ENCODE results near the gene AURKAIP1.
A peak's percentile ranks its signal among the peaks of the same experiment; 100 is the strongest.
"Not testable (repeated sequence)": the region's sequence is repeated elsewhere in the genome, so short reads cannot be mapped to it uniquely, and the experiment has no call there.

The AURKAIP1 gene

DNA sequence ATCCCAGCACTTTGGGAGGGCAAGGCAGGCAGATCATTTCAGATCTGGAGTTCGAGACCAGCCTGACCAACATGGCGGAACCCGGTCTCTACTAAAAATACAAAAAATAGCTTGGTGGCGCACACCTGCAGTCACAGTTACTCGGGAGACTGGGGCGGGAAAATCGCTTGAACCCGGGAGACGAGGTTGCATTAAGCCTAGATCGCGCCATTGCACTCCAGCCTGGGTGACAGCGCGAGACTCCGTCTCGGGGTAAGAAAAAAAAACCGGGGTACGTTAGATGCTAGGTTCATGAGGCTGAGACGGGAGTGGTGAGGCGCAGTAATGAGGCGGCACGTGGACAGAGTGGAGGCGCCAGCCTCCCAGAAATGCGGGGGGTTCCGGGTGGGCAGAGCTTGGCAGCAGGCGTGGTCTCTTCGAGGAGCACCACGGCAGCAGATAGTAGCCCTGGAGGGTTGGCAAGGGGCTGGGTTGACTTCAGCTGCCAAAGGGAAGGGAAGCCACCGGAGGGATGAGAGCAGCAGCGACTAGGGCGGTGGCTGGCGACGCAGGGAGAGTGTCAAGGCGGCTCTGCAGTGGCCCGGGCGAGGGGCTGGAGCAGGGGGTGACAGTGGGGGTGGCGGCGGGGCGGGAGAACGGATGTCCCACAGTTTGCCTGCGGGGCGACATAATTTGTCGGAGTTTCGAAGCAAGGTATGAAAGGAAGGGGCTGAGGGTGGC is 31.3 kb upstream of the AURKAIP1 start:
- DNase-seq, result no peak

DNA sequence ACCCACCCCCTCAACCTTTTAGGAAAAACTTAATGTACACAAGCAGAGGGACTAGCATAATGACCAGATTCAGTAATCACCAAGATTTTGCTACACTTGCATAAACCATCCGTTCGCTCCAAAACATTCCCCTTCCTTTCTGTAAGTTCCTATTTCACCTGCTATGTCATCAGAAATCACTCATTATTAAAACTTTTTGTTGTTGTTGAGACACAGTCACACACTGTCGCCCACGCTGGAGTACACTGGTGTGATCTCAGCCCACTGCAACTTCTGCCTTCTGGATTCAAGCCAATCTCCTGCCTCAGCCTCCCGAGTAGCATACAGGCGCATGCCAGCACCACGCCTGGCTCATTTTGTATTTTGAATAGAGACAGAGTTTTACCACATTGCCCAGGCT is 28.6 kb upstream of the AURKAIP1 start:
- DNase-seq, result no peak

DNA sequence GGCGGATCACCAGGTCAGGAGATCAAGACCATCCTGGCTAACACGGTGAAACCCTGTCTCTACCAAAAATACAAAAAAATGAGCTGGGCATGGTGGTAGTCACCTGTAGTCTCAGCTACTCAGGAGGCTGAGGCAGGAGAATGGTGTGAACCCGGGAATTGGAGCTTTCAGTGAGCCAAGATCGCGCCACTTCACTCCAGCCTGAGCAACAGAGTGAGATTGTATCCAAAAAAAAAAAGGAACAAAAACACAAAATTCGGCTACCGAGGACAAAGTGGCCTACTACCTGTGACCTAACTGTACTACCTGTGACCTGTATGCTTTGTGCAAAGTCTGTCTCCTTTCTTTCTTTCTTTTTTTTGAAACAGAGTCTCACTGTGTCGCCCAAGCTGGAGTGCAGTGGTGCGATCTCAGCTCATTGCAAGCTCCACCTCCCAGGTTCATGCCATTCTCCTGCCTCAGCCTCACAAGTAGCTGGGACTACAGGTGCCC is 27.9 kb upstream of the AURKAIP1 start:
- DNase-seq, result not testable (repeated sequence)

DNA sequence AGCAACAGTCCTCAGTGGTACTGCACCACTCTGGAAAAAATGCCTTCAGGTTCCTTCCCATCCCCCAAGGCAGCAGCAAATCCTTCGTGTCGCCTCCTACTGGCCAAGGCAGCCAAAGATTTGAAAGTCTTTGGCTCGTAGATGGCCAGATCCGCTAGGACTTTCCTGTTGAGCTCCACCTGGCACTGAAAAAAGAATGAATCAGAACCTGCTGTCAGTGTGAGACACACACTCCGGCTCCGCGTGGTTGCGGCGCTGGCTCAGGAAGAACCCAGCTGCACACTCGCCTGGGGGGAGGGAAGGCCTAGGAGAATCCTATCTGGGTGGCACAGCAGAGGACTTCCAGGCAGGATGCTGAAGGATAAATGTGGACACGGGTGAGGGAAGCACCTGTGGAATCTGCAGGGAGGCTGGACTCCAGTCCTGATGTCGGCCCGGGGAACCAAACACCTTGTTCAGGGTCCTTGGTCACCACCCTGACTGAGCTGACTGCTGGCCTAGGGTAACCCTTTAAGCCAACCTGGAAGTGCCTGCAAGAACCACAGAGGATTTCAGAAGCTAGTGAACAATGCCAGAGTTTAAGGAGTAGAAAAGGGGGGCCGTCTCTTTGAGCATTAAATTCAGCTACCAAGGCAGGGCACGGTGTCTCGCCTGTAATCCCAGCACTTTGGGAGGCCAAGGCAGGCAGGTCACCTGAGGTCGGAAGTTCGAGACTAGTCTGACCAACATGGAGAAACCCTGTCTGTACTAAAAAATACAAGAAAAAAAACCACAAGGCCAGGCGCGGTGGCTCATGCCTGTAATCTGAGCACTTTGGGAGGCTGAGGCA is 27.3 kb upstream of the AURKAIP1 start:
- DNase-seq, result peak; percentile 91

DNA sequence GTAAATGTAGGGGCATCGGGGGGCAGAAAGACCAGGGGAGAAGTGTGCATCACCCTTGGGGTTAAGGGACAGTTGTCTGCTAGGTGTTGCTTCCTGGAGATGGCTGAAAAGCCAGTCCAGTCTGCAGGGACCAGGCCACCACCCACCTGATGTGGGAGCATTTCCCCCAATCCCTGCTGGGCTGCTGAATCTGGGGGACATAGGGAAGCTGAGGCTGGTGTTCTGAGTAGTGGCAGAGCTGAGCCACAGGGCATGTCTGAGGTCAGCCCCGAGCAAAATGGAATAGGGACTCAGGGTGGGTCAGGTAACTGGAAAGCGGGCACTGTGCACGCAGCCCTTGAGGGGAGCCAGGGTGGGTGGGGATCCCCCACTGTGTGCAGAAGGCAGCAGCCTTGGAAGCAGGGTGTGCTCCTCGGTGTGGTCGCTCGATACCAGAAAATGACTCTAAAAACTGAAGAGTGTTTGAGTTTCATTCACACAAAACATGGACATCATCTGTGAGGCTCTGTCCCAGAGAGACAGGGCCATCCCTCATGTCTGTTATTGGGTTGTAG is 26.5 kb upstream of the AURKAIP1 start:
- no peak for DNase-seq

DNA sequence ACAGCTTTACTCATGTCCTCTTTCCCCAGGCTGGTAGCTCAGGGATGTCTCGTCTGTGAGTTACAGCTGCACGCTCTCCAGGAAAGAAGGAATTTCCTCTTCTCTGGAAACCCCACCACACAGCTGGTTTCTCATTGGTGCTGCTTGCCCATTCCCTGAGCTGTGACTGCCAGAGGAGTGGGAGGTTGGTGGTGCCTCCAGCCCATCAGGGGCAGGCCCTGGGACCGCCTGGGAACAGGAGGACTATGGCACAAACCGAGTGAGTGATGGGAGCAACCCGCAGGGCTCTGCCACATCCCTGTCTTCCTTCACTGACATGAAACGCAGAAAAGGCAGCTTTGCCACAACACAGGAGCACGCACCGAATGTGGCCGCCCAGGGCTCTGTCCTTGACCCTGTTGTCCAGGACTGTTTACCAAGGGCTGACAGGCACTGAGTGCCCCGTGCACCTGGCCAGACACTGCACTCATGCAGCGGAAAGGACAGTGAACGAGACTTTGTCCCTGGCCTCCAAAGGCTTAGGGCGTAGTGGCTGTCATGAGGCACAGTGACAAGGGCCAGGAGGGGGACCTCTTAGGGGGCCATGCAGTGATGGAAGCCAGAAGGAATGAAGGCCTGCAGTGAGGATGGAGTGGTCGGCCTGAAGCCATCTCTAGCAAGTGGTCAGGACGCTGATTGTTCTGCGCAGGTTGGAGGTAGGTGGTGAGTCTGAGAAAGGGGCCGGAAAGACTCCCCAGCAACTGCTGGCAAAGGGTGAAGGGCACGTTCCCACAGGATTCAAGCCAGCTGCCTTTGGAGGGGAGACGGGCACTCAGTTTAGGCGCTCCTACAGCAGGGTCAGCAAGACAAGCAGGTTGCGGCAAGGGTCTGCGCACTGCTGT is 25.8 kb upstream of the AURKAIP1 start:
- no peak for DNase-seq

DNA sequence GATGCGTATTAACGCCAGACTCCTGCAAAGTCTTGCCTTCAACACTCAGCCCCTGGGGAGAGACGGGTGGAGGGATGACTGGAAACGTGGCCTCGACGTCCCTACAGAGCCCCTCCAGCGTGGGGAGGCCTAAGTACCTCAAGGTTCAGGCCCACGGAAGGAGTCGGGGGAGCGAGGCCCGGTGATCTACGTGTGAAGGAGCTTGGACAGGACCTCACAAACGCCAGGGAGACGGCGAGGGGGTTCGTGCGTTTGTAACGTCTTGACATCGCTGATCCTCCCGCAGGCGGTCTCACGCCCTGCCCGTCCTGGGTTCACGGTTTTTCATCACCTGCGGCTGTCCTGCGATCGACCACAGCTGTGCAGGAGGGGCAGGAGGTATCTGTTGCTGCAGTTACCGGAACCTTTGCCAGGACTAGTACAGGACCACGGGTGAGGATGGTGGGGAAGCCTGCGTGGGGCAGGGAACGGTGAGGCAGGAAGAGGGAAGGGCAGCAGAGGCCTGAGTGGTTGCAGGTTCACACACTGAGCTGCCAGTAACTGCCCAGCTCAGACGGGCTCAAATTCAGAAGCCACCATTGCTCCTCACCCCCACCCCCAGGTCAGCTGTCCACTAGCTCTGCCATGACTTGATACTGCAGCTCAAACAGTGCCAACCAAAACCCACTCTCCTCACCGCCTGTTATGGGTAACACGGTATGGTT is 25.0 kb upstream of the AURKAIP1 start:
- DNase-seq, result peak; percentile 75

DNA sequence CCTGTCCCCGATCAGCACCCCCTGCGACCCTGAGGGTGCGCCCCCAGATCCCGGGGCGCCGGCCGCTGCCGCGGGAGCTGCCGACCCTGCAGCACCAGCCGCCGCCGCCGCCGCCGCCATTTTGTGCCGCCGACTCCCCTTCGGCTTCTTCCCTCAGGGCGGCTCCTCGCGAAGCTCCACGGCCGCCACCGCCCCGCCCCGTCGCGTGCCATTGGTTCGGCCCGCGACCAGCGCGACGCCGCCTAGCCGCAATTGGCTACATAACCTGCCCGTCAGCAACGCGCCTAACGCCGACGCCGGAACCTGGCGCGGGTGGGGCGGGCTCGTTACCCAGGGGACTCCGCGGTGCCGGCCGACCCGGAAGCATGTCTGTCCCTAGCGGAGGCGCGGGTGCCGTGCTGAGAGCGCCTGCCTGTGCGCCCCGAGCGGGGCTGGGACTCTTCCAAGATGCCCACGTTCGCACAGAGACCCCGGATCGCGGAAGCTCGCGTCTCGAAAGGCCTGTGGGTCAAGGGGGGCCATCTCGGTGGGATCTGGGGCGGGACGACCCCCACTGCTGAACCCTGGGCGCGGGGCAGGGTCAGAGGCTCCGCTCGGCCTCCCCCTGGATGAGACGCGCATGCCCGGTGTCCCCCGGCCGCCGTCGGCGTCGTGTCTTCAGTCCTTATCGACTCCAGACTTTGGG is 24.3 kb upstream of the AURKAIP1 start, which contains the start of gene CCNL2:
TSS of gene CCNL2 (minus strand) at position 149 of the 685 bp plus-strand sequence. CDS start at position 120, 29 bp downstream.
- DNase-seq, result peak; percentile 99

DNA sequence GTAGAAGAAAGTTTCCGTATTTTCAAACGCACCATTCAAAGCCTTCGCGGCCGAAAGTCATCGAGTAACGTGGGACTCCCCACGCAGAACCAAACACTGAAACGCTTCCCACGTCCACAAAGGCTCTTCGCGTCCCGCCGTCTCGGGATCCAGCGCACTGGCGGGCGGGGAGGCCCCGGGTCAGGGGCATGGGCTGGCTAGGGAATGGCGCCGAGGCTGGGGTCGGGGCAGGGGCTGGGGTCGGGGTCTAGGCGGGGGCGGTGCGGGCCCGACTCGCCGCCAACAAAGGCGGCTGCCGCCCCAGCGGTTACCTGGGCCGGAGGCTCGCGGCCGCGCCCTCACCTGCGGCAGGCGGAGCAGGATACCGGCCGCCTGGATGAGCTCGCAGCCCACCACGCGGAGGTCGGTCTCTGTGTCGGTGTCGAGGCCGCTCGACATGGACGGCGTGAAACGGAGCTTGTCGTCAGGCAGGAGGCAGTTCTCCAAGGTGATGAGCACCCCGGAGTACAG is 23.7 kb upstream of the AURKAIP1 start:
- no peak for DNase-seq

DNA sequence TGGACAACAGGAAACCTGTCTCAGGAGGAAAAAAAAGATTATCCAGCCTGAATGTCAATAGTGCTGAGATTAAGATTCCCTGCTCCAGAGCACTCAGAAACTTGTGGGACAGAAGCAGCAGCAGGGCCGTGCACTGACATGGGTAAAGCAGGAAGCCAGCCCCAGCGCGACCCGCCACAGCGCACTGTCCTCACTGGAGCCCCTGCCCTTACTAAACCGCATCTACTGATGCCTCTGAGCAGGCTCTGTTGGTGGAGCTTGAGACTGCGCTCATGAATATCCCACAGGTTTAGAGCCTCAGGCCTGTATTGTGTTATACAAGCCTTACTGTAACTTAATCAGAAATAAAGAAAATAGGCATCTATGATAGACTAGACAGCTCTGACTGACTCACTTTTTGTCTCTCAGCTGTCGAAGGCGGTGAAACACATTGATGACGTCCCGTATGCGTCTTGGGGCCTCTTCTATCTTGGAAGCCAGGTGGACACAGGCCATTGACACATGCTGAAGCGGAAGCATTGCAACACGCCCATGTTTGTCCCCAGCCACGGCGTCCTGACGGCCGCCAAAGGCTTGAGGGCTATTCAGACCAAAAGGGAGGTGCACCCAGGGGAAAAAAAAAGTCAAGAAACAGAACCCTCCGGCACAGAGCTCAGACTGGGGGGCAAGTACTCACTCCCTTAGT is 23.0 kb upstream of the AURKAIP1 start:
- peak; percentile 45 for DNase-seq

DNA sequence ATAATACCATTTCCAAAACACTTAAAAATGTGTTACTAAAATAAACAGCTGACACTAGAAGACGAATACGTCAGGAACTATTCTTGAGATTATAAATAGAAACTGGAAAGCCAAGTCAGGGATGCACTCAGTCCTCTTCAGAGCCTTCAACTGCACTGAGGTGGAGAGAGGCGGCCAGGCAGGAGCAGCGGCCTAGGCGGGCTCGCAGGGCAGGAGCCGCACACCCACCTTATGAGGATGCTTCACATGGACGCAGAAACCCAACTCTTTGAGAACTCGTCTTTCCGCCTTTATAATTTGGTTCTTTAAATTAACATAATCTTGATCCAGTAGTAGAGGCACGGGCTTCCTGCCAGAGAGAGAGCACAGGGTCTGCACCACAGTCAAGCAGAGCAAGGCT is 20.2 kb upstream of the AURKAIP1 start:
- DNase-seq, result no peak

DNA sequence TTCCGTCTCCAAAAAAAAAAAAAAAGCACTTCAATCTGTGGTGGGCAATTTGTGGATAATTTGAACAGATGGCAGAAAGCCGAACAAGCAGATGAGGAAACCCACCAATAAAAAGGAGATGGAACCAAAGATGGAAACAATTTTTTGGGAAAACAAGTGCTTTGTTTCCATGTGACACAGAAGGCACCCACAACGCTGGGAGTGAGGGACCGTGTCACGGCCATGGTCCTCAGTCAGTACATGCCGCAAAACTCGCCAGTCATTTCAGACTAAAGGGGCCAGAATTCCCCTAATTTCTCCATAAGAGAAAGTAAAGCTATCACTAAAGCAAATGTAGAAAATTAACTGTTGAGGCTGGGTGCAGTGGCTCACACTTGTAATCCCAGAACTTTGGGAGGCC is 19.1 kb upstream of the AURKAIP1 start:
- no peak for DNase-seq

DNA sequence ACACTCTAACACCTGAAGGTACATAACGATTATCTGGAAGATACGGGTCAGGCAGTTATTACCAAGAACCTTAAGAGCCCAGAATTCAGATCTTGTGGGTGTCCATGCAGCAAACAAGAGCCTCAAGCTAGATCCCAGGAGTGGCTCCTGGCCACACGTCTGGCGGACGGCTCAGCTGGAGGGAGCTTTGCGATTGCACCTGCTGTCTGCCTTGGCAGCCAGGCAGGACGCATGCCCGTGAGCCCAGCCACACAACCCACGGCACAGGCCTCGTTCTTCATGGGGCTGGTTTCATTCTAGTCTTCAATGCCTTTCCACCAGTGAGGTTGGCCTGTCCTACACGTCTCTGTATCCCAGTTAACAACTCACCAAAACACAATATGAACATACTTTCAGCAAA is 18.4 kb upstream of the AURKAIP1 start:
- no peak for DNase-seq

DNA sequence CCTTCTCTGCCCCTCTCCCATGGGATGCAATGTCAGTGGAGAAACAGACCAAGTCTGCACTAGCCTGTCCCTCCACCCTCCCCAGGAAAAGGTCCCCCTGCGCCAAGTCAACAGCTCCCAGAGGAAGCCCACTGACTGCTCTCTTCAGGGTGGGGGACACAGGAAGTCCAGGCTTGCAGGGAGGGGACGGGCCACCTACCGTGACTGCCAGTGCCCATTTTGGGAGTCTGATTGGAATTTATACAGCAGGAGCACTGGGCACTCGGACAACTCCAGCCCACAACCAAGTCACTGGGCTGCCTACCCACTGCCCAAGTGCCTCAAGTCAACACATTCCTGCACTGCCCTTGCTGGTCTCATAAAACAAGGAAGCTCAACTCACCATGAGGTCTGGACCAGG is 18.0 kb upstream of the AURKAIP1 start:
- no peak for DNase-seq

DNA sequence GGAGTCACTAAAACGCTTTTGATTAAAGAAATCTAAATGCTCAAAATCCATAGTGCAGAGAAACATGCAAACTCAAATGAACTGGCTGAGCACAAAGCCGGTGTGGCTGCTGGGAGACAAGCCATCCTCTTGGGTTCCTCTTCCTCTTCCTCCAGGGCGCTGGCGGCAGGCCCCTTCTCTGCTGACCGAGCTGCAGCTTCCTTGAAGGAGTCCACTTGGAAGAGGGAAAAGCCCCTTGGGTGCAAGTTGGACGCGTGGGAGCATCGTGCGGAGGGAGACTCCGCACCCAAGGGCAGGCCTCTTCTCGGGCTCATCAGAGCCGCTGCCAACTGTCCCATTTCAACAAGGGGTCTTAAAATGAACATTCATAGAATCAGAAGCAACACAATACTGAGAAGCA is 16.2 kb upstream of the AURKAIP1 start:
- no peak for DNase-seq

DNA sequence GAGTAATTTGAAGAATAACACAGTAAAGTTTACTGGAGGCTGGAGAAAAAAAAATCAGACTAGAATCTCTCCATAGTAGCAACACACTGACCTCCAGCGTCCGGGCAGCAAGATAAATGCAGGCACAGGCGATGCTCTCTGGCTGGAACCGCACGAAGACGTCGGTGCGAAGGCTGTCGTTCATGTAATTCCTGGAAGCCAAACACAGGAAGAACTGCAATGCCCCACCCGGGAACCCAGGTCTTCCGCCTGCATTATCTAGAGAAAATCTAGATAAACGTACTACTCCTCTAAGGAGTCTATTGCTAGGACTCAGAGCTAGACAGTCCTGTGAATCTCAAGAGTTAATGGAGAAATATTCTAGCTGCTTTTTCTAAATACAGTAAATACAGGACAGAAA is 15.7 kb upstream of the AURKAIP1 start:
- DNase-seq, result no peak

DNA sequence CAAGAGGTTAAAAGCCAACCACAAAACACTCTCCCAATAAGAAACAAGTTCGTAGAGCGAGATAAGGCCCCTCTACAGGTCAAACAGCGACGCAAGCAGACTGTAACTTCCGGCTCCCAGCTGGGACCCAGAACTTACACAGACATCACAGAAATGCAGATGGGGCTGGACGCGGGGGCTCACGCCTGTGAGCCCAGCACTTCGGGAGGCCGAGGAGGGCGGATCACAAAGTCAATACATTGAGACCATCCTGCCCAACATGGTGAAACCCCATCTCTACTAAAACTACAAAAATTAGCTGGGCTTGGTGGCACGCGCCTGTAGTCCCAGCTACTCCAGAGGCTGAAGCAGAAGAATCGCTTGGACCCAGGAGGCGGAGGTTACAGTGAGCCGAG is 13.1 kb upstream of the AURKAIP1 start:
- no peak for DNase-seq

DNA sequence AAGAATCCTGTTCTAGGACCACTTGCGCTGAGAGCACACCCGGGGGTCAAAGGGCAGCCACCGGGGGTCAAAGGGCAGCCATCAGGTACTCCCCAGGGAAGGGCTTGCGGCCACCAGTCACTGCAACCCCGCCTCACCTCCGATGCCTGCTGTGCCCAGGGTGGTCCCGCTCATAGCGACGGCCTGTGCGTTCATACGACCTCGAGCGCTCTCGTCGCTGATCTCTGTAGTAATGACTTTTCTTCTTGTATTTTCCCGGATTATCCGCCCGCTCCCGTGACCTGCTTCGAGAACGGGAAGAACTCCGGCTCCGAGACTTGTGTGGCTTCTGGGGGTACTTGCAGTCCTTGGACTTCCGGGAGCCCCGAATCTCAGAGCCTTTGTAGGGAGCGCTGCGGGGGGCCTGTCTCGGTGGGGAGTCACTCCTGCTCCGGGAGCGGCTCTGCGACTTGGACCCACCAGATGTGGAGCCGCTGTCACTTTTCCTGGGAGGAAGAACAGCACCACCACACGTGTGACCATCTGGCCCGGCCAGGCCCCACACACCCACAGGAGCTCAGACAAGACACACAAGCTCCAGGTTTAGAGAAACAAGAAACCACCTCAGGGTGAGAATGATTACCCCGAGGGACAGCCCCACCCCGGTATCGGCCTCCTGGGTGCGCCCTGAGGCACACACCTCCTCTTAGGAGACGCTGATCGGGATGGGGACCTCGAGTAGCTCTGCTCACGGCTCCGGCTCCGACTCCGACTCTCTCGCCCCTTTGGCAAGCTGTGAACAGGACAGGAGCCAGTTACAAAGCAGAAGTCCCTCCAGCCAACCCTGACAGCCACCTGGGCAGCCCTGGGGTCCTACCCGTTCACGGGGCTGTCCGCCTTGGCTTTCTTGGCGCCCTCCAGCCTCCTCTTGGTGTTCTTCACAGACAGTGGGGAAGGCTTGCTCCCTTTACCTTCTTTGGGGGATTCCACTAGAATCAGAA is 12.4 kb upstream of the AURKAIP1 start:
- no peak for DNase-seq

DNA sequence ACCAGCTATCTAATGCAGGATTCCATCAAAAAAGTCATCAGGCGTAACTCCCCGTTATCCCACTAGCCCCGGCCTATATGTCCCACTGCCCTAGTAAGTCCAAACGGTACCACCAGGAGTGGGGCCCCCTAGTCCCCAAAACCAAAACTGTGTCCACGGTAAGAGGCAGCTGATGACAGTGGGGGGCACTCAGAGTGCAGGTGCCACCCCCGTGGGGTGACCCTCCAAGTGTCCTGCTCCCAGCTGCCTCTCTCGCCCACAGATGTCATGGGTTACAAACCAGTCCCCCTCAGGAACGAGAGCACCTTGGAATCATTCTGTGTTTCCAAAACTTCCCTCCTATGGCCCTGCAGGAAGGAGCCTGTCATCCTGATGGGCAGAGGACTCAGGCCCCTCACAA is 10.9 kb upstream of the AURKAIP1 start:
- no peak for DNase-seq

Measured in NCI-H82 (cell line).